ENCODE data around the gene LRRTM2. TPM values are rescaled to one million over a fixed set of nuclear protein-coding genes. Genes with fewer than 3 reads are reported as not detected.

Gene LRRTM2
- total RNA-seq, 4 donors from 2014 or later: 0.20 to 1.2 (median 0.86) TPM

GRCh38 chr5:138909734-138910133 is 34.6 kb upstream of the LRRTM2 start:
- Histone ChIP-seq H3K4me3 (replicated peaks in 1 of 3) (no peak overlapping the region), H3K4me1 (peaks cover 0 to 13% of the 10 kb centered on the region in 2 donors), H3K9me3 (no peaks in the 10 kb centered on the region), H3K27me3 (no peaks in the 10 kb centered on the region), H3K27ac (no peak overlapping the region), H3K36me3 (peaks cover 0 to 2% of the 10 kb centered on the region in 2 donors)
- TF ChIP-seq POLR2A (IDR thresholded peaks at IDR 0.05): no peak
- TF ChIP-seq, protein P1, sequence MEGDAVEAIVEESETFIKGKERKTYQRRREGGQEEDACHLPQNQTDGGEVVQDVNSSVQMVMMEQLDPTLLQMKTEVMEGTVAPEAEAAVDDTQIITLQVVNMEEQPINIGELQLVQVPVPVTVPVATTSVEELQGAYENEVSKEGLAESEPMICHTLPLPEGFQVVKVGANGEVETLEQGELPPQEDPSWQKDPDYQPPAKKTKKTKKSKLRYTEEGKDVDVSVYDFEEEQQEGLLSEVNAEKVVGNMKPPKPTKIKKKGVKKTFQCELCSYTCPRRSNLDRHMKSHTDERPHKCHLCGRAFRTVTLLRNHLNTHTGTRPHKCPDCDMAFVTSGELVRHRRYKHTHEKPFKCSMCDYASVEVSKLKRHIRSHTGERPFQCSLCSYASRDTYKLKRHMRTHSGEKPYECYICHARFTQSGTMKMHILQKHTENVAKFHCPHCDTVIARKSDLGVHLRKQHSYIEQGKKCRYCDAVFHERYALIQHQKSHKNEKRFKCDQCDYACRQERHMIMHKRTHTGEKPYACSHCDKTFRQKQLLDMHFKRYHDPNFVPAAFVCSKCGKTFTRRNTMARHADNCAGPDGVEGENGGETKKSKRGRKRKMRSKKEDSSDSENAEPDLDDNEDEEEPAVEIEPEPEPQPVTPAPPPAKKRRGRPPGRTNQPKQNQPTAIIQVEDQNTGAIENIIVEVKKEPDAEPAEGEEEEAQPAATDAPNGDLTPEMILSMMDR (IDR thresholded peaks at IDR 0.05): no peak
- intact Hi-C loops (cut with DNase I): no loop called here
- no peak for DNase-seq
- 93 to 98% methylated on average over 2 of the region's 2 CpGs for WGBS, 2 donors

- Histone ChIP-seq H3K4me3 (replicated peaks in 1 of 3) (no peak overlapping the region), H3K9me3 (no peaks in the 10 kb centered on the region), H3K4me1 (peaks cover 8 to 24% of the 10 kb centered on the region in 2 donors), H3K36me3 (peaks cover 0 to 2% of the 10 kb centered on the region in 2 donors), H3K27me3 (no peaks in the 10 kb centered on the region), H3K27ac (peak overlapping the region in 1 of 3 donors; percentile 50)
- peak; percentile 20 to 25 for DNase-seq
- TF ChIP-seq POLR2A (IDR thresholded peaks at IDR 0.05): no peak
- TF ChIP-seq, protein P1 (IDR thresholded peaks at IDR 0.05): no peak
- WGBS, 2 donors: 56 to 77% methylated on average over 1 of the region's 1 CpG
- intact Hi-C loops (cut with DNase I): no loop called here
Observed at GRCh38 chr5:138905541-138905940, 30.4 kb upstream of the LRRTM2 start.

DNA sequence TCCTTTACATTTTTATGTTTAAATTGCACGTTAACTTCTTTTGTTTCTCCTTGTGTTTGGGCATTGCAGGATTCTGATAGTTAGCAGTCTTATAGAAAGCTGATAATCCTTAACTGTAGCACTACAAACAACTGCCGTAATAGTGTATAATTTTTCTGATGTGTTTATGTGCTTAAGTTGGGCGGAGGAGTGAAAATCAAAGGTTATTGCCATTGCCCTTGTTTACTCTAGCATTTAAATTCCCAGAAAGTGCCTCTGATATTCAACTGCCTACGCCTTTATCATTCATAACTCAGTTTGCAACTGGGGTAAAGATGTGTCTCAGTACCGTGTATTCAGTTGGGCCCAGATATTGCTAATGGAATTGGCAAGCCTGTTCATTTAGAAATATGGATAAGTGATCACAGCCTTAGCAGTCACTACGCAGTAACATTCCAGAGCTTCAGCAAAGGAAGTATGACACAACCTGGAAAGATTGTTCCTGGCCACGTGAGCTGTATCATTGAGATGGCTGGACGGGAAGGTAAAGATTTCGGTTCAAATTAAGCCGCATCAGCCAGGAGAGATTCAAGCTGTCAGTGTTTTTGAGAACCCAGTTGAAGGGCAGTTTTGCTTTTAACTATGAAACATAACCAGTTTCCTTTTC is 28.1 kb upstream of the LRRTM2 start:
- TF ChIP-seq POLR2A (IDR thresholded peaks at IDR 0.05): no peak
- TF ChIP-seq, protein P1 (IDR thresholded peaks at IDR 0.05): no peak
- Histone ChIP-seq H3K36me3 (peaks cover 0 to 2% of the 10 kb centered on the region in 2 donors), H3K27ac (peak overlapping the region in 1 of 3 donors; percentile 24), H3K4me1 (peaks cover 8 to 24% of the 10 kb centered on the region in 2 donors), H3K27me3 (no peaks in the 10 kb centered on the region), H3K9me3 (no peaks in the 10 kb centered on the region), H3K4me3 (replicated peaks in 1 of 3) (no peak overlapping the region)
- WGBS, 2 donors: 86 to 93% methylated on average over 10 of the region's 10 CpGs
- no peak for DNase-seq
- intact Hi-C loops (cut with DNase I): no loop called here

DNA sequence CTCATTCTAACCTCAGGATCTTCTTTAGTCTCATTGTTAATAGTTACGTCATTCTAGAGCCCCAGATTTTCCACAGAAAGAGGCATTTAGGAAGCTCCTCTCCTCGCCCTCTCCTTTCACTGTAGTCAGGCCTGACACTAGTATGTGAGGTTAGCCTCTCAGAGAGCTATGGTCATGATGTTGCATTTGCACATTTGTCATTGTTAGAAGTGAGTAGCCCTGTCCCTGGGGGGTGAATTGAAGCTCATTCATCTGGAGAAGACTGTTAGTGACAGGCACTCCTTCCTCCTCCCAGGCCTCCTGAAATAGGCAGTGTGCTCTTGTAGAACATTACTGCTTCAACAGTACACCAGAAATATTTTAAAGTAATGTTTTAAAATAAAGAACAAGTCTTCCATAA is 26.6 kb upstream of the LRRTM2 start:
- no peak for TF ChIP-seq POLR2A (IDR thresholded peaks at IDR 0.05)
- TF ChIP-seq, protein P1 (IDR thresholded peaks at IDR 0.05): no peak
- intact Hi-C loops (cut with DNase I): no loop called here
- peaks cover 0 to 2% of the 10 kb centered on the region in 2 donors for H3K36me3 ChIP-seq
- H3K27me3 ChIP-seq: no peaks in the 10 kb centered on the region
- H3K9me3 ChIP-seq: no peaks in the 10 kb centered on the region
- H3K4me1 ChIP-seq: peaks cover 8 to 24% of the 10 kb centered on the region in 2 donors
- WGBS, 2 donors: 87 to 97% methylated on average over 2 of the region's 2 CpGs
- DNase-seq: peak; percentile 51 to 53
- H3K27ac ChIP-seq: peak overlapping the region; percentile 8 to 57 (median 25)
- H3K4me3 ChIP-seq (replicated peaks in 1 of 3): no peak overlapping the region

GRCh38 chr5:138900281-138900965 is 25.3 kb upstream of the LRRTM2 start:
- no peak for DNase-seq

More at GRCh38 chr5:138900281-138900965, 25.3 kb upstream of the LRRTM2 start:
- H3K4me3 ChIP-seq (replicated peaks in 1 of 3): no peak overlapping the region
- peaks cover 0 to 2% of the 10 kb centered on the region in 2 donors for H3K36me3 ChIP-seq
- no peaks in the 10 kb centered on the region for H3K9me3 ChIP-seq
- H3K27me3 ChIP-seq: no peaks in the 10 kb centered on the region
- peaks cover 8 to 15% of the 10 kb centered on the region in 2 donors for H3K4me1 ChIP-seq
- 78 to 86% methylated on average over 6 of the region's 6 CpGs for WGBS, 2 donors
- peak overlapping the region in 2 of 3 donors; percentile 25 to 57 for H3K27ac ChIP-seq
- intact Hi-C loops (cut with DNase I): no loop called here
- TF ChIP-seq, protein P1 (IDR thresholded peaks at IDR 0.05): no peak
- TF ChIP-seq POLR2A (IDR thresholded peaks at IDR 0.05): no peak
